ENCODE measurements around the gene EPB41L3. TPM values are rescaled to one million over a fixed set of nuclear protein-coding genes. Genes with fewer than 3 reads are reported as not detected.

The EPB41L3 gene
- total and polyA plus RNA-seq, 2 experiments from 2014 or later, result 8.0 to 11.7 TPM

- H3K36me3 ChIP-seq (ENCODE audit: insufficient read depth), result no peaks in the 10 kb centered on the region
- no peak overlapping the region for H3K4me3 ChIP-seq
- Mint-ChIP-seq H3K27ac (no peak overlapping the region), H3K4me1 (peaks cover 20% of the 10 kb centered on the region), H3K36me3 (ENCODE audit: low read depth) (no peaks in the 10 kb centered on the region), H3K4me3 (no peak overlapping the region), H3K27me3 (ENCODE audit: insufficient read depth, low read depth, poor library complexity) (no peaks in the 10 kb centered on the region), H3K9me3 (no peaks in the 10 kb centered on the region)
- no peaks in the 10 kb centered on the region for H3F3A ChIP-seq (replicated peaks; ENCODE audit: low read depth)
- H3K4me2 ChIP-seq, result no peak overlapping the region
- H3K4me1 ChIP-seq (ENCODE audit: insufficient read depth), result no peaks in the 10 kb centered on the region
- H4K20me1 ChIP-seq (replicated peaks; ENCODE audit: insufficient read depth), result no peaks in the 10 kb centered on the region
- TF ChIP-seq CTCF (conservative IDR thresholded peaks at IDR 0.05; ENCODE audit: low read depth in 2 of 2) (no peak), EZH2 (IDR thresholded peaks at IDR 0.05; ENCODE audit: low read depth, unreplicated experiment) (no peak), EZH2phosphoT487 (IDR thresholded peaks at IDR 0.05; ENCODE audit: unreplicated experiment) (no peak), ZNF331 (CRISPR knock-in tag; IDR thresholded peaks at IDR 0.05; ENCODE audit: low read depth) (no peak), ZNF462 (CRISPR knock-in tag; IDR thresholded peaks at IDR 0.05) (no peak), POLR2AphosphoS5 (IDR thresholded peaks at IDR 0.05; ENCODE audit: low read depth) (no peak), ETS1 (IDR thresholded peaks at IDR 0.05) (no peak), CREB1 (CRISPR knock-in tag; IDR thresholded peaks at IDR 0.05; ENCODE audit: low read depth) (no peak), REST (IDR thresholded peaks at IDR 0.05; ENCODE audit: unreplicated experiment) (no peak), ZNF114 (CRISPR knock-in tag; IDR thresholded peaks at IDR 0.05) (no peak), NANOG (IDR thresholded peaks at IDR 0.05; ENCODE audit: borderline replicate concordance) (no peak), JUNB (IDR thresholded peaks at IDR 0.05; ENCODE audit: unreplicated experiment) (no peak), STAT1 (IDR thresholded peaks at IDR 0.05; ENCODE audit: unreplicated experiment) (no peak)
- H3K79me2 ChIP-seq (replicated peaks; ENCODE audit: insufficient read depth), result no peaks in the 10 kb centered on the region
- no peaks in the 10 kb centered on the region for H3K27me3 ChIP-seq (ENCODE audit: insufficient read depth)
- ATAC-seq (no peak), DNase-seq (ENCODE audit: low spot score) (no peak)
- no peaks in the 10 kb centered on the region for H3K9me2 ChIP-seq (ENCODE audit: insufficient read depth)
- no peak overlapping the region for H3K27ac ChIP-seq (ENCODE audit: low read depth)
- H2AFZ ChIP-seq, result no peak overlapping the region
Observed at GRCh38 chr18:5451871-5452270, 91.9 kb downstream of the EPB41L3 start.
